ENCODE data around the gene C1QL1.

DNA sequence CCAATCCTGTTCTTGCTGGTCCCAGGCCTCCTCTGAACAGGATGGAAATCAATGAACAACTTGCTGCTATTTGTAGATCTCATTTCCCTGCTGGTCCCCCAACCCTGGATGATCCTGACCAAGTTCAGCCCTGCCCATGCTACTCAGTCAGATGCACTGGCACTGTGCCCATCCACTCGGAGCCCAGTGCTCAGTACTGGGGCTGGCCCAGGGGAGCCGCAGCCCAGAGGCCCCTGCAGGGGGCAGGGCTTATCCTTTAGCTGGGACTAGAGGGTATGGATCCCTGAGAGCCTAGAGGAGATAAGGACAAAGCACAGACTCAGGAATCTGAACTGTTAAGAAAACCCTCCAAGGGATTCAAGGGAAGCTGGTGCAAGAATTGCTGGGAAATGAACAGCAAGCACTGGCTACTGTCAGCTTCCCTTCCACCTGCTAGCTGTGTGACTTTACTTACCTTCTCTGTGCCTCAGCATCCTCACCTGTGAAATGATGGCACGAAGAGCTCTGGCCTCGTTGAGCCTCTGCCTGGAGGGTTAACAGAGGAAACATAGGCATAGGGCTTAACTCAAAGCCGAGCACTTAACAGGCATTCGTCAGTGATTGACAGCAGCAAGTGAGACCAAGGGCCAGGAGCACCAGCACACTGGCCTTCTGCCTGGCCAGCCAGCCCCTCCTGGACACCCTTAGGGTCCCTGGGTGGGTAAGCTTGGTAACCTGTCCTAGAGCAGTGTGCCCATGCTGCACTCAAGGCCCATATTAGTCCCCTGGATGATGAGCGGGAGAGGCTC lies 29.8 kb upstream of the C1QL1 start:
- TF ChIP-seq, protein P1, sequence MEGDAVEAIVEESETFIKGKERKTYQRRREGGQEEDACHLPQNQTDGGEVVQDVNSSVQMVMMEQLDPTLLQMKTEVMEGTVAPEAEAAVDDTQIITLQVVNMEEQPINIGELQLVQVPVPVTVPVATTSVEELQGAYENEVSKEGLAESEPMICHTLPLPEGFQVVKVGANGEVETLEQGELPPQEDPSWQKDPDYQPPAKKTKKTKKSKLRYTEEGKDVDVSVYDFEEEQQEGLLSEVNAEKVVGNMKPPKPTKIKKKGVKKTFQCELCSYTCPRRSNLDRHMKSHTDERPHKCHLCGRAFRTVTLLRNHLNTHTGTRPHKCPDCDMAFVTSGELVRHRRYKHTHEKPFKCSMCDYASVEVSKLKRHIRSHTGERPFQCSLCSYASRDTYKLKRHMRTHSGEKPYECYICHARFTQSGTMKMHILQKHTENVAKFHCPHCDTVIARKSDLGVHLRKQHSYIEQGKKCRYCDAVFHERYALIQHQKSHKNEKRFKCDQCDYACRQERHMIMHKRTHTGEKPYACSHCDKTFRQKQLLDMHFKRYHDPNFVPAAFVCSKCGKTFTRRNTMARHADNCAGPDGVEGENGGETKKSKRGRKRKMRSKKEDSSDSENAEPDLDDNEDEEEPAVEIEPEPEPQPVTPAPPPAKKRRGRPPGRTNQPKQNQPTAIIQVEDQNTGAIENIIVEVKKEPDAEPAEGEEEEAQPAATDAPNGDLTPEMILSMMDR (IDR thresholded peaks at IDR 0.05), result no peak
- no peak for TF ChIP-seq POLR2A (IDR thresholded peaks at IDR 0.05)

Data from testis (tissue), 2 donors.